ENCODE data around the gene LBR.

LBR gene

DNA sequence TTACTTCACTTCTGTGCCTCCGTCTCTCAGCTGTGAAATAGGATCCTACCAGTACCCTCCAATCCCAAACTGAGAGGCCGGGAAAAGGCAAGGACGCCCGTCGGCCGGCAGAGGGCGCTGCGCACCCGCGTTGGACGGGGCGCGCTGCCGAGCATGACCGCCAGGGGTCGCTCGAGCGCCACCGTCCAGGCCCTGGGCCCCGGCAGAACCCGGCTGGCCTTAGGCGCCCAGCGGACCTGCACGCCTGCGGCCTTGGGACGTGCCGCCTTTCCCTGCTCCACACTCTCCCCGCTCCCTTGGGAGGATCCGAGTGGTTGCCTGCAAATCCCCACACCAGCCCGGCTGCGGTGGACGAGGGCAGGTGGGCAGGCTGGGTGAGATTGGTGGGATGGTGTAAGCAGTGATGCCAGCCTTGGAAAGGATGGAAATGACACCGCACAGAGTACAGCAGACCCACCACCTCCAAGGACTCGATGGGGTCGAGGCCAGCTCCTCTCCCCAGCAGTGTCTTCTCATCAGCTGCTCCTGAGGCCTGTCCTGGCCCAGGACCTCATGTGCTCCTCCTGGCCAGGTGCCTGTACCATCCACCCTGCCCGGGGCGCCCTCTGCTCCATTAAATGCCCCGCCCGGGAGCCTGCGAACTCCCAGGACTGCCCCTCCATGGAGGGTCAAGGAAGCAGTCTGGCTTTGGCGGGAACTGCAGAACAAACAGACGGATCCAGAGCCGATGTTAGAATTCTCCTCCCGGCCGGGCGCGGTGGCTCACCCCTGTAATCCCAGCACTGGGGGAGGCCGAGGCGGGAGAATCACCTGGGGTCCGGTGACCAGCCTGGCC, 47.4 kb upstream of the LBR start (continued):
- TF ChIP-seq ZNF404 (tag by site-specific recombination; IDR thresholded peaks at IDR 0.05), result no peak
- TF ChIP-seq ZSCAN23 (tag by site-specific recombination; IDR thresholded peaks at IDR 0.05), result no peak
- TF ChIP-seq ZNF623 (tag by site-specific recombination; IDR thresholded peaks at IDR 0.05), result 0 out of 2 replicates have a peak, but pooled peaks have one; percentile 17
- no peak for TF ChIP-seq ZNF426 (tag by site-specific recombination; IDR thresholded peaks at IDR 0.05)
- TF ChIP-seq, protein P1, sequence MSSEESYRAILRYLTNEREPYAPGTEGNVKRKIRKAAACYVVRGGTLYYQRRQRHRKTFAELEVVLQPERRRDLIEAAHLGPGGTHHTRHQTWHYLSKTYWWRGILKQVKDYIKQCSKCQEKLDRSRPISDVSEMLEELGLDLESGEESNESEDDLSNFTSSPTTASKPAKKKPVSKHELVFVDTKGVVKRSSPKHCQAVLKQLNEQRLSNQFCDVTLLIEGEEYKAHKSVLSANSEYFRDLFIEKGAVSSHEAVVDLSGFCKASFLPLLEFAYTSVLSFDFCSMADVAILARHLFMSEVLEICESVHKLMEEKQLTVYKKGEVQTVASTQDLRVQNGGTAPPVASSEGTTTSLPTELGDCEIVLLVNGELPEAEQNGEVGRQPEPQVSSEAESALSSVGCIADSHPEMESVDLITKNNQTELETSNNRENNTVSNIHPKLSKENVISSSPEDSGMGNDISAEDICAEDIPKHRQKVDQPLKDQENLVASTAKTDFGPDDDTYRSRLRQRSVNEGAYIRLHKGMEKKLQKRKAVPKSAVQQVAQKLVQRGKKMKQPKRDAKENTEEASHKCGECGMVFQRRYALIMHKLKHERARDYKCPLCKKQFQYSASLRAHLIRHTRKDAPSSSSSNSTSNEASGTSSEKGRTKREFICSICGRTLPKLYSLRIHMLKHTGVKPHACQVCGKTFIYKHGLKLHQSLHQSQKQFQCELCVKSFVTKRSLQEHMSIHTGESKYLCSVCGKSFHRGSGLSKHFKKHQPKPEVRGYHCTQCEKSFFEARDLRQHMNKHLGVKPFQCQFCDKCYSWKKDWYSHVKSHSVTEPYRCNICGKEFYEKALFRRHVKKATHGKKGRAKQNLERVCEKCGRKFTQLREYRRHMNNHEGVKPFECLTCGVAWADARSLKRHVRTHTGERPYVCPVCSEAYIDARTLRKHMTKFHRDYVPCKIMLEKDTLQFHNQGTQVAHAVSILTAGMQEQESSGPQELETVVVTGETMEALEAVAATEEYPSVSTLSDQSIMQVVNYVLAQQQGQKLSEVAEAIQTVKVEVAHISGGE (tag by site-specific recombination; conservative IDR thresholded peaks at IDR 0.05; ENCODE audit: low read depth), result no peak

GRCh38 chr1:225474439-225474985, 46.7 kb upstream of the LBR start:
- H3K4me3 ChIP-seq (ENCODE audit: low read depth, low read length), result no peak overlapping the region
- TF ChIP-seq, protein P2, sequence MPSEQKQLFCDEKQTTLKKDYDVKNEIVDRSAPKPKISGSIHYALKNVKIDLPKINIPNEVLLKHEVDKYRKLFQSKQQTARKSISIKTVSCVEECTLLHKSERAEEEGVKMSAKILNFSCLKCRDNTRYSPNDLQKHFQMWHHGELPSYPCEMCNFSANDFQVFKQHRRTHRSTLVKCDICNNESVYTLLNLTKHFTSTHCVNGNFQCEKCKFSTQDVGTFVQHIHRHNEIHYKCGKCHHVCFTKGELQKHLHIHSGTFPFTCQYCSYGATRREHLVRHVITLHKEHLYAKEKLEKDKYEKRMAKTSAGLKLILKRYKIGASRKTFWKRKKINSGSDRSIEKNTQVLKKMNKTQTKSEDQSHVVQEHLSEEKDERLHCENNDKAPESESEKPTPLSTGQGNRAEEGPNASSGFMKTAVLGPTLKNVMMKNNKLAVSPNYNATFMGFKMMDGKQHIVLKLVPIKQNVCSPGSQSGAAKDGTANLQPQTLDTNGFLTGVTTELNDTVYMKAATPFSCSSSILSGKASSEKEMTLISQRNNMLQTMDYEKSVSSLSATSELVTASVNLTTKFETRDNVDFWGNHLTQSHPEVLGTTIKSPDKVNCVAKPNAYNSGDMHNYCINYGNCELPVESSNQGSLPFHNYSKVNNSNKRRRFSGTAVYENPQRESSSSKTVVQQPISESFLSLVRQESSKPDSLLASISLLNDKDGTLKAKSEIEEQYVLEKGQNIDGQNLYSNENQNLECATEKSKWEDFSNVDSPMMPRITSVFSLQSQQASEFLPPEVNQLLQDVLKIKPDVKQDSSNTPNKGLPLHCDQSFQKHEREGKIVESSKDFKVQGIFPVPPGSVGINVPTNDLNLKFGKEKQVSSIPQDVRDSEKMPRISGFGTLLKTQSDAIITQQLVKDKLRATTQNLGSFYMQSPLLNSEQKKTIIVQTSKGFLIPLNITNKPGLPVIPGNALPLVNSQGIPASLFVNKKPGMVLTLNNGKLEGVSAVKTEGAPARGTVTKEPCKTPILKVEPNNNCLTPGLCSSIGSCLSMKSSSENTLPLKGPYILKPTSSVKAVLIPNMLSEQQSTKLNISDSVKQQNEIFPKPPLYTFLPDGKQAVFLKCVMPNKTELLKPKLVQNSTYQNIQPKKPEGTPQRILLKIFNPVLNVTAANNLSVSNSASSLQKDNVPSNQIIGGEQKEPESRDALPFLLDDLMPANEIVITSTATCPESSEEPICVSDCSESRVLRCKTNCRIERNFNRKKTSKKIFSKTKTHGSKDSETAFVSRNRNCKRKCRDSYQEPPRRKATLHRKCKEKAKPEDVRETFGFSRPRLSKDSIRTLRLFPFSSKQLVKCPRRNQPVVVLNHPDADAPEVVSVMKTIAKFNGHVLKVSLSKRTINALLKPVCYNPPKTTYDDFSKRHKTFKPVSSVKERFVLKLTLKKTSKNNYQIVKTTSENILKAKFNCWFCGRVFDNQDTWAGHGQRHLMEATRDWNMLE (tag by site-specific recombination; conservative IDR thresholded peaks at IDR 0.05; ENCODE audit: low read depth), result no peak
- TF ChIP-seq ZIC2 (tag by site-specific recombination; IDR thresholded peaks at IDR 0.05), result no peak
- no peak for TF ChIP-seq EGR2 (tag by site-specific recombination; IDR thresholded peaks at IDR 0.05; ENCODE audit: low read depth)
- no peak for TF ChIP-seq ZNF26 (tag by site-specific recombination; IDR thresholded peaks at IDR 0.05)
- no peak for TF ChIP-seq GLIS2 (tag by site-specific recombination; IDR thresholded peaks at IDR 0.05)
- no peak for TF ChIP-seq ZNF449 (tag by site-specific recombination; IDR thresholded peaks at IDR 0.05)
- no peak for TF ChIP-seq YY2 (tag by site-specific recombination; IDR thresholded peaks at IDR 0.05)
- TF ChIP-seq ZNF600 (tag by site-specific recombination; IDR thresholded peaks at IDR 0.05), result no peak
- no peak for TF ChIP-seq ZBTB7A (tag by site-specific recombination; IDR thresholded peaks at IDR 0.05; ENCODE audit: low read depth)
- TF ChIP-seq, protein P3, sequence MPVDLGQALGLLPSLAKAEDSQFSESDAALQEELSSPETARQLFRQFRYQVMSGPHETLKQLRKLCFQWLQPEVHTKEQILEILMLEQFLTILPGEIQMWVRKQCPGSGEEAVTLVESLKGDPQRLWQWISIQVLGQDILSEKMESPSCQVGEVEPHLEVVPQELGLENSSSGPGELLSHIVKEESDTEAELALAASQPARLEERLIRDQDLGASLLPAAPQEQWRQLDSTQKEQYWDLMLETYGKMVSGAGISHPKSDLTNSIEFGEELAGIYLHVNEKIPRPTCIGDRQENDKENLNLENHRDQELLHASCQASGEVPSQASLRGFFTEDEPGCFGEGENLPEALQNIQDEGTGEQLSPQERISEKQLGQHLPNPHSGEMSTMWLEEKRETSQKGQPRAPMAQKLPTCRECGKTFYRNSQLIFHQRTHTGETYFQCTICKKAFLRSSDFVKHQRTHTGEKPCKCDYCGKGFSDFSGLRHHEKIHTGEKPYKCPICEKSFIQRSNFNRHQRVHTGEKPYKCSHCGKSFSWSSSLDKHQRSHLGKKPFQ (tag by site-specific recombination; IDR thresholded peaks at IDR 0.05), result no peak
- ChIA-PET CTCF (interaction anchor here (0.5 to 23.4 kb wide), 140 partner anchors 8 to 1597 kb away, joined by 3 to 567 read pairs (median 5); partner anchors contain the start of genes EPHX1, LBR, LEFTY1 and PYCR2), POLR2A (interaction anchor here (0.8 to 1.2 kb wide), 3 partner anchors 49 to 513 kb away, joined by 3 to 4 read pairs (median 4); no protein-coding TSS in a partner anchor)
- H3K36me3 ChIP-seq (ENCODE audit: control insufficient read depth in 2 of 2, insufficient read depth in 1 of 2, low read length in 2 of 2), result no peaks in the 10 kb centered on the region
- no peak overlapping the region for H3K27ac ChIP-seq (ENCODE audit: extremely low read depth, low read depth, low read length)
- H3K4me1 ChIP-seq (ENCODE audit: control insufficient read depth, insufficient read depth, low read length), result no peaks in the 10 kb centered on the region
- H3K9me3 ChIP-seq (ENCODE audit: control insufficient read depth, insufficient read depth, low read depth, low read length), result no peaks in the 10 kb centered on the region

Data from HEK293 (cell line).